Measurements from ENCODE around the gene NINJ2. TPM values are rescaled to one million over a fixed set of nuclear protein-coding genes. Genes with fewer than 3 reads are reported as not detected.

Gene NINJ2
- total RNA-seq, 1 experiment from 2014 or later, result 0.24 TPM

GRCh38 chr12:531951-532585 is 131.2 kb downstream of the NINJ2 start:
- H3K4me1 ChIP-seq (ENCODE audit: insufficient read depth, low read length), result peaks cover 2% of the 10 kb centered on the region; the same call in 1 of the 2 replicates
- Mint-ChIP-seq H3K27me3 (ENCODE audit: low read depth) (no peaks in the 10 kb centered on the region; the same call in 1 of the 2 replicates), H3K36me3 (ENCODE audit: insufficient read depth in 1 of 3, low read depth in 3 of 3) (peaks cover 19 to 35% (median 20%) of the 10 kb centered on the region in 3 experiments), H3K4me3 (no peak overlapping the region), H3K27ac (no peak overlapping the region), H3K4me1 (peaks cover 3 to 13% of the 10 kb centered on the region in 2 experiments; a peak in 2 of 4 replicates), H3K9me3 (peaks cover 23 to 25% of the 10 kb centered on the region in 2 experiments)
- no peak overlapping the region for H3K4me2 ChIP-seq (ENCODE audit: insufficient read depth, insufficient read length, low read length)
- no CpG with 5 or more reads among the region's 3 CpGs for WGBS (ENCODE audit: extremely low coverage, insufficient read length, low lambda C conversion rate)
- no peak for DNase-seq
- no peaks in the 10 kb centered on the region for H3K79me2 ChIP-seq (ENCODE audit: insufficient read depth, low read length)
- no peak overlapping the region for H3K56ac ChIP-seq (ENCODE audit: insufficient read length, low read depth, low read length)
- TF ChIP-seq CTCF (conservative IDR thresholded peaks at IDR 0.05), result no peak
- no peak overlapping the region for H2AFZ ChIP-seq (ENCODE audit: low read length)
- no peak overlapping the region for H3K14ac ChIP-seq (ENCODE audit: insufficient read depth, low read length)
- H4K8ac ChIP-seq (replicated peaks; ENCODE audit: insufficient read length, low read depth, low read length), result no peak overlapping the region
- no peaks in the 10 kb centered on the region for H3K9me3 ChIP-seq (ENCODE audit: control insufficient read depth, low read depth, low read length)
- H3K23ac ChIP-seq (ENCODE audit: insufficient read length, low read depth, low read length), result no peak overlapping the region
- no peak overlapping the region for H3K4ac ChIP-seq (ENCODE audit: low read depth, low read length)
- no peaks in the 10 kb centered on the region for H3K27me3 ChIP-seq (ENCODE audit: insufficient read depth, low read length)
- no peak overlapping the region for H2BK120ac ChIP-seq (ENCODE audit: low read depth, low read length, poor library complexity, severe bottlenecking)
- H3K23me2 ChIP-seq (ENCODE audit: insufficient read length, low read depth, low read length, poor library complexity, severe bottlenecking), result no peaks in the 10 kb centered on the region
- H4K5ac ChIP-seq (ENCODE audit: insufficient read length, low read depth, low read length), result no peak overlapping the region
- H2AK5ac ChIP-seq (ENCODE audit: insufficient read length, low read length), result no peak overlapping the region
- no peak overlapping the region for H2BK15ac ChIP-seq (ENCODE audit: low read depth, low read length)
- H2BK20ac ChIP-seq (ENCODE audit: low read depth, low read length, poor library complexity, severe bottlenecking), result no peak overlapping the region
- no peak overlapping the region for H3K27ac ChIP-seq (ENCODE audit: insufficient read length, low read depth, low read length)
- H4K91ac ChIP-seq (ENCODE audit: insufficient read length, low read depth, low read length), result no peak overlapping the region
- no peak overlapping the region for H3K18ac ChIP-seq (ENCODE audit: insufficient read length, low read depth, low read length)
- H3K79me1 ChIP-seq (ENCODE audit: insufficient read depth, low read depth, low read length, poor library complexity, severe bottlenecking), result no peaks in the 10 kb centered on the region
- H3K9ac ChIP-seq (ENCODE audit: extremely low read depth, insufficient read length, low read length), result no peak overlapping the region
- no peaks in the 10 kb centered on the region for H4K20me1 ChIP-seq (ENCODE audit: control insufficient read depth, insufficient read depth, insufficient read length)
- H3T11ph ChIP-seq (ENCODE audit: low read length), result no peak overlapping the region
- H2BK5ac ChIP-seq (ENCODE audit: insufficient read length, low read length), result no peak overlapping the region
- no peak overlapping the region for H2BK12ac ChIP-seq (ENCODE audit: insufficient read length, low read depth, low read length)

Measured in H9 (cell line).